Heart right ventricle (tissue), 16 donors: Measurements from ENCODE around the gene BLTP3B. TPM values are rescaled to one million over a fixed set of nuclear protein-coding genes. Genes with fewer than 3 reads are reported as not detected.

Experiments used
- ATAC-seq, 8 donors: fragments of 200-7000 bp; cut with Tn5 transposase; one replicate each; pipeline ENCODE4 v1.9.1; 2020; ENCODE audit warnings: mild to moderate bottlenecking in 8 of 8, moderate library complexity in 8 of 8, moderate number of reproducible peaks in 1 of 8
- DNase-seq, 2 donors: peaks; one replicate each; pipeline ENCODE4 v3.0.0-alpha.2; 2020
- H3K27ac ChIP-seq, 10 donors: fragments of 200-600 bp; sonication (generic) in 2 of 10; one replicate each; pipeline versions ENCODE4 v1.5.0 to v1.8.0; 2020 to 2022; ENCODE audit warnings: mild to moderate bottlenecking in 3 of 10
- H3K27me3 ChIP-seq, 7 donors: fragments of 200-600 bp; one replicate each; pipeline ENCODE4 v1.8.0; 2021 to 2022; ENCODE audit warnings: mild to moderate bottlenecking in 2 of 7
- H3K36me3 ChIP-seq, 9 donors: fragments of 200-600 bp; sonication (generic) in 1 of 9; one replicate each; pipeline versions ENCODE4 v1.5.0 to v1.8.0; 2020 to 2022; ENCODE audit warnings: mild to moderate bottlenecking in 2 of 9
- H3K4me1 ChIP-seq, 9 donors: fragments of 200-600 bp; sonication (generic) in 1 of 9; one replicate each; pipeline versions ENCODE4 v1.5.0 to v1.8.0; 2020 to 2022; ENCODE audit warnings: mild to moderate bottlenecking in 4 of 9
- H3K4me3 ChIP-seq, 10 donors: fragments of 200-600 bp; sonication (generic) in 2 of 10; one replicate each; pipeline versions ENCODE4 v1.5.0 to v1.8.0; 2020 to 2022; ENCODE audit warnings: mild to moderate bottlenecking in 7 of 10, moderate library complexity in 2 of 10
- H3K9me3 ChIP-seq, 11 donors: fragments of 200-600 bp in 10 of 11; sonication (generic) in 2 of 11; one replicate each; pipeline versions ENCODE4 v1.5.0 to v1.8.0; 2013 to 2022; ENCODE audit warnings: mild to moderate bottlenecking in 2 of 11, control low read depth in 1 of 11, moderate library complexity in 1 of 11
- CTCF ChIP-seq, 9 donors: fragments of 200-600 bp; sonication (generic) in 2 of 9; IDR thresholded peaks; one replicate each; pipeline versions ENCODE4 v1.5.0 to v1.8.0; 2021 to 2022; ENCODE audit warnings: antibody characterized with exemption in 9 of 9, mild to moderate bottlenecking in 5 of 9, moderate library complexity in 1 of 9
- WGBS, 2 donors: extraction: QIAGEN DNeasy Blood & Tissue Kit; methylation state at CpG; one replicate each; pipeline ENCODE4 v1.1.7; 2013; ENCODE audit warnings: inconsistent platforms in 1 of 2; 5-methylcytosine and 5-hydroxymethylcytosine counted together
- intact Hi-C, 10 donors: fragments of 100-400 bp; cut with DNase I; formaldehyde crosslinking; loops; one replicate each; pipeline versions ENCODE4 v1.11.1 to v1.14.2; 2022
- polyA plus RNA-seq, 2 donors: library from polyadenylated mRNA; stranded (reverse); fragments of 200-250 nt; gene quantifications; one replicate each; pipeline ENCODE4 v1.2.3, GENCODE V29; 2013
- total RNA-seq, 10 donors: library from RNA; stranded (reverse); fragmentation: NEBNext Ultra II Directional in 3 of 10; extraction: Animal tissue kit (Norgen Biotek cat#: 25700) in 3 of 10; gene quantifications; one replicate each; pipeline versions ENCODE4 v1.2.1 to v1.2.4, GENCODE V29; 2021 to 2023
- donor health status: Arrhythmogenic right ventricular cardiomyopathy.
- donor health status: ischemic (EF 13 %, LVEDD 7.1; RV severe dilation, severe dysfunction).
- donor health status: healthy with polysubstance abuse.
- donor health status: DM: no; HTN: yes; CAD: no.
- donor health status: DM: no; HTN: no; CAD: no.
- donor health status: ischemic (EF 25% LVEDD 6.9; RV normal size, moderate dysfunction).
- donor health status: ischemic (EF 25% LVEDD 5.7; RV mildly dilated, moderate dysfunction).
- donor health status: healthy.
- donor health status: DM: yes; HTN: yes; CAD: no.
- donor health status: Ischemic cardiomyopathy.
- donor health status: ischemic (EF 35%, LVEDD 5.7; RV mildly dilated, moderate dysfunction).
- donor health status: nonischemic (EF 11% LVEDD 7.7; RV severe dilation, severe dysfunction).
- donor health status: DM: yes; HTN: yes; CAD: no.
- donor health status: PGD.
- donor health status: ischemic (EF 29% LVEDD 5.4; RV normal size, mild dysfunction).
- donor health status: nonischemic (EF 23%, LVEDD 6.1; RV moderate dilation, normal function).

Gene BLTP3B
- total and polyA plus RNA-seq, 12 donors, result 6.0 to 18.0 (median 14.5) TPM

- no peak for TF ChIP-seq CTCF (IDR thresholded peaks at IDR 0.05)
- DNase-seq (no peak), ATAC-seq (no peak)
- intact Hi-C loops, result loop anchor here in 1 of 10 donors (5.0 kb wide), 1 partner anchor 52 kb away; no protein-coding TSS in a partner anchor
- no peak overlapping the region for H3K27ac ChIP-seq
- 96% methylated on average over 7 of the region's 7 CpGs for WGBS, 2 donors
- H3K36me3 ChIP-seq, result no peaks in the 10 kb centered on the region
- H3K9me3 ChIP-seq, result no peaks in the 10 kb centered on the region
- H3K4me1 ChIP-seq, result peaks cover 0 to 22% (median 12%) of the 10 kb centered on the region in 9 donors
- H3K4me3 ChIP-seq, result no peak overlapping the region
- no peaks in the 10 kb centered on the region for H3K27me3 ChIP-seq
Measured at GRCh38 chr12:100145643-100146042, 3.0 kb upstream of the BLTP3B start.

GRCh38 chr12:100141998-100142850 is 450 bp downstream of the BLTP3B start:
- Histone ChIP-seq H3K4me1 (peaks cover 5 to 54% (median 32%) of the 10 kb centered on the region in 9 donors), H3K36me3 (no peaks in the 10 kb centered on the region), H3K27me3 (no peaks in the 10 kb centered on the region), H3K27ac (peak overlapping the region; percentile 83 to 99 (median 97)), H3K9me3 (no peaks in the 10 kb centered on the region), H3K4me3 (peak overlapping the region; percentile 73 to 98 (median 97))
- 0% methylated on average over 81 to 86 of the region's 86 CpGs for WGBS, 2 donors
- DNase-seq (peak; percentile 42 to 49), ATAC-seq (peak; percentile 51 to 86 (median 68))
- peak in 1 of 9 donors; percentile 11 for TF ChIP-seq CTCF (IDR thresholded peaks at IDR 0.05)
- intact Hi-C loops, result loop anchor here in 6 of 10 donors (2.0 to 5.0 kb wide), 3 partner anchors 55 to 125 kb away; partner anchors contain the start of genes ACTR6 (in 4 of the 6), DEPDC4 (in 1 of the 6) and SCYL2 (in 1 of the 6)

- H3K4me1 ChIP-seq, result peaks cover 5 to 54% (median 32%) of the 10 kb centered on the region in 9 donors
- peak in 1 of 2 donors; percentile 33 for DNase-seq
- H3K4me3 ChIP-seq, result peak overlapping the region; percentile 73 to 98 (median 97)
- WGBS, 2 donors, result 15 to 21% methylated on average over 6 of the region's 6 CpGs
- no peaks in the 10 kb centered on the region for H3K36me3 ChIP-seq
- peak in 6 of 8 donors; percentile 26 to 47 (median 36) for ATAC-seq
- H3K9me3 ChIP-seq, result no peaks in the 10 kb centered on the region
- TF ChIP-seq CTCF (IDR thresholded peaks at IDR 0.05), result no peak
- no peaks in the 10 kb centered on the region for H3K27me3 ChIP-seq
- intact Hi-C loops, result loop anchor here in 5 of 10 donors (5.0 kb wide), 2 partner anchors 56 to 61 kb away; partner anchors contain the start of gene ACTR6 (in 4 of the 5)
- peak overlapping the region in 9 of 10 donors; percentile 91 to 99 (median 97) for H3K27ac ChIP-seq
Measured at GRCh38 chr12:100141666-100141997, 1.0 kb downstream of the BLTP3B start.

GRCh38 chr12:100138803-100139098 is 3.9 kb downstream of the BLTP3B start:
- Histone ChIP-seq H3K27ac (peak overlapping the region in 2 of 10 donors; percentile 19 to 75), H3K36me3 (no peaks in the 10 kb centered on the region), H3K9me3 (no peaks in the 10 kb centered on the region), H3K27me3 (no peaks in the 10 kb centered on the region), H3K4me3 (peak overlapping the region in 1 of 10 donors; percentile 29), H3K4me1 (peaks cover 5 to 69% (median 32%) of the 10 kb centered on the region in 9 donors)
- WGBS, 2 donors, result 73 to 76% methylated on average over 5 of the region's 5 CpGs
- ATAC-seq (no peak), DNase-seq (no peak)
- TF ChIP-seq CTCF (IDR thresholded peaks at IDR 0.05), result no peak
- intact Hi-C loops, result loop anchor here in 1 of 10 donors (10.0 kb wide), 1 partner anchor 126 kb away; the partner anchor contains the start of genes DEPDC4 and SCYL2
